Effector CD8-positive, alpha-beta T cell (primary cell): ENCODE data around the gene CLTCL1.

Source experiments
- DNase-seq: peaks from one replicate; lab custom pipeline; 2025; lab: John Stamatoyannopoulos, UW

Gene CLTCL1

DNA sequence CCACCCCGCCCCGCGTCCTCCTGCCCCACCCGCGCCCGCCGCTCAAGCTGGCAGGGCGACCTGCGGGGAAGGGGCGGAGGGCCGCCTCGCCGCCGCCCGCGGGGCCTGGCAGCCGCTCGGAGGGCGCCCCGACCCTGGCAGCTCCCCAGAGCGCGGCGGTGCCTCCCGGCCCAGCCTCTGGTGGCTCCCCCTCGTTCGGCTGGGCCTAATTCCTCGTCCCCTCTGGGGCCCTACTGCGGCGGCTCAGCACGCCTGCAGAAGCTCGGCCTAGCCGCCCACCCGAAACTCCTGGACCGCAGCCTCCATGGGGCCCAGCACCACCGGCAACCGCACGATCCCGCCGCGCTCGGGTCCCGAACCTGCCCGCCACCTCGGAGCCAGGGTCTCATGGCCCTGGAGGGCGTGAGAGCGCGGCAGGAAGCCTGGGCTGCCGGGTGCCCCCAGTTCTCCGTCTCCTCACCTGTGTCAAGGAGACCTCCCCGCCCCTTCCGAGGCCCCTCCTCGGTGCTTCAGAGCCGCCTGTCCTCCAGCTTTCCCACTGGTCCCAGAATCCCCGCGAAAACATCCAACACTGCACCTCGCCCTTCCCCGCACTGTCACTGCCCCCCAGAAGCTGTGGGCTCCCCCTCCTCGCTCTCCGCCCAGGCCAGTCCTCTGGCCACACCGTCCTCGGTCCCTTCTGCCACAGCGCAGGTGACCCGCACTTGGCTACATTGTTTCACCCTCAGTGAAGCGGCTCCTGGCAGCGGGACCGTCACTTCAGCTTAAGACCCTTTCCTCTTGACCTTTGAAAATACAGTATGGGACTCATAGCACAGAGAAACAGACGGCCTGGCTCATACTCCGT is 140.8 kb downstream of the CLTCL1 start:
- no peak for DNase-seq

DNA sequence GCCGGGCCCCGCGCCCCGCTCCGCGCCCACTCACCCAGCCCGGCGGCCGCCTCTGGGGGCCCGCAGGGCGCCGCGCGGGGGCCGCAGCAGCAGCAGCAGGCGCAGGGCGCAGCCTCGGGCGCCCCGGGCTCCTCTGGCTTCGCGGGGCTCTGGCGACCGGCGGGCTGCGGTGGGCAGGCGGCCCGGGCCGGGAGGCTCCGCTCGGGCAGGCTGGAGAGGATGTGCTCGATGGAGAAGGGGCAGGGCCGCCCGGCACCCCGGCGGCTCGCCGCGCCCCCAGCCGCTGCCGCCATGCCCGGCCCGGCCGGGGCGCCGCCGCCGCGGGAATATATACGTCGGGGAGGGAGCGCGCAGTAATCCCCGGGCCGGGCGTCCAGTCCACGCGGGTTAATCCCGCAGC is 141.5 kb downstream of the CLTCL1 start, which contains the start of gene GSC2:
Gene GSC2 (minus strand): TSS at position 302 of the 400 bp plus-strand sequence. CDS start 9 bp downstream, at position 293.
- no peak for DNase-seq

DNA sequence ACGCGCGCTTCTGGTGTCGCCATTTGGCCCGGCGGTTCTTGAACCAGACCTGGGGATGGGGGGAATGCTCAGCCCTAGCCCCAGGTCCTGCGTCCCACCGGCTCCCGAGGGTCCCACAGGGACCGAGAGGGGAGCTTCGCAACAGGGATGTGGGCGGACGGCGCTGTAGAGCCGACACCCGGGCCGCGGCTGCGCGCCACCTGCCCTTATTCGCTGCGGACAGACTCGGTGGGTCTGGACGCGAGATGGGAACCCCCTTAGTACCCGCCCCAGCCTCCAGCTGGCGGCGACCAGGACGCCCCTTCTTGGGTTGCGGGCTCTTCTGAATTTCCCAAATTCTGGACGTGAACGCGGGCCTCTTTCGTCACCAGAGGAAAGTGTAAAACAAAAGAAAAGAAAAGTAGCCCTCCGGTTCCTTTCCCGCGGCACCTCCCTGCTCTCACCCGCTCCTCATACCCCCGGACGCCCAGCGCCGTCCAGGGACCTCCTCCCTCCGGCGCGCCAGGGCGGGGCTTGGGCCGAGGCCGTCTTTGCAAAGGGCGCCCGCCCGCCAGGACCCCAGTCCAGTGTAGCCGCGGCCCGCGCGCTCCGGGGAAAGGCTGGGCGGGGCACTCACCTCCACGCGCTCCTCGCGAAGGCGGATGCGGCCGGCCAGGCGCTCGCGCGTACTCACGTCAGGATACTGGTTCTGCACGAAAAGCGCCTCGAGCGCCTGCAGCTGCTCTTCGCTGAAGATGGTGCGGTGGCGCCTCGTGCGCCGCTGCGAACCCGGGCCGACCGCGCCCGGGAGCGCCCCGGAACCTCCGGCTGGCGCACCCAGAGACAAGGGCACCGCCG is 142.3 kb downstream of the CLTCL1 start:
- no peak for DNase-seq

DNA sequence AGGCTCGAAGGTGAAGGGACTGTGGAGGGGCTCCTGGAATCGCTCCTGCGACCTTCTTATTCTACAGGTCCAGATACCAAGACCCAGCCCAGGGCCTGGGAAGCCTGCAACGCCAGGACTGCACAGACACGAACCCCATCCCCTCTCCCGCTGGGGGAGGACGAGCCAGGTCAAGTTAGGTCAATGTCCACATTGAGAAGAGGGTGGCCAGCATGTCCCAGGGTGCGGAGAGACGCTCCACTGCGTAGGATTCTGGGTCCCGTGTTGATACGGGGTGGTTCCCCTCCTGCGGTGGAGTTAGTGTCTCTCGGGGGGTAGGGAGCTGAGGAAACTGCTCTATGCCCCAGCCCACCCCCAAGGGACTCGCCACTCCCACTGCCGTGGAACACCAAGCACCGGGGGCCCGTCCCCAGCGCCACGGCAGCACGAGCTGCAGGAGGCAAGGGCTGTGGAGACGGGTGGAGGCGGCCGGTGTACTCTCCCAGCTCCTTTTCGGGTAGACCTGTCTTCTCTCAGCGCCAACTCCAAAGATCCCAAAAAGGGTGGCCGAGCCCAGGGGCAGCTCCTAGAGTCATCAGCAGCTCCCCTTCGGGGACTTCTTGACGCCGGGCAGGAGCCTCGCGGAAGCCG is 143.0 kb downstream of the CLTCL1 start:
- no peak for DNase-seq

DNA sequence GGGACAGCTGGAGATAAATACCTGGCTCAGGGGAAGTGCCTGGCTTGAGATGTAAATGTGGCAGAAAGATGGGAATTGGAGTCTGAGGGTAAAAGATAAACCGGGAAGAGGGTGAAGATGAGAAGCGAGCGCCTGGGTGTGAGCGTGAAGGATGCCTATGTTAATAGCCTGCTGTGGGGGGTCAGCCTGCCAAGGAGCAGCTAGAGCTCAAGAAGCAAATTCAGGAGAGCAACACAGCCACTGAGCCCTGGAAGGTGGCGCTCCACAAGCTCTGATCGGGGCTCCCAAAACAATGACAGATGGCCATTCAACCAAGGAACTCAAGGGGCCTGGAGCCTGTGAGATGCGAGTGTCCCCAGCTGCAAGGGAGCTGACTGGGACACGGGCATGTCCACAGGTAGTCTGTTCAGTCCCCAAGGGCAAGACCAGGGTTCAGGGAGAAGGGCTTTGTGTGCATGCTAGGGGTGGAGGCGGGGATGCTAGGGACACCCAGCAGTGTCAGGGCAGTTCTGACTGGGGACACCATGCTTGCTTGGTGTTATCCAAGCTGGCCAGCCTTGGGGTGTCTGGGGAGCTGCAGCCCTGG is 144.2 kb downstream of the CLTCL1 start:
- no peak for DNase-seq

DNA sequence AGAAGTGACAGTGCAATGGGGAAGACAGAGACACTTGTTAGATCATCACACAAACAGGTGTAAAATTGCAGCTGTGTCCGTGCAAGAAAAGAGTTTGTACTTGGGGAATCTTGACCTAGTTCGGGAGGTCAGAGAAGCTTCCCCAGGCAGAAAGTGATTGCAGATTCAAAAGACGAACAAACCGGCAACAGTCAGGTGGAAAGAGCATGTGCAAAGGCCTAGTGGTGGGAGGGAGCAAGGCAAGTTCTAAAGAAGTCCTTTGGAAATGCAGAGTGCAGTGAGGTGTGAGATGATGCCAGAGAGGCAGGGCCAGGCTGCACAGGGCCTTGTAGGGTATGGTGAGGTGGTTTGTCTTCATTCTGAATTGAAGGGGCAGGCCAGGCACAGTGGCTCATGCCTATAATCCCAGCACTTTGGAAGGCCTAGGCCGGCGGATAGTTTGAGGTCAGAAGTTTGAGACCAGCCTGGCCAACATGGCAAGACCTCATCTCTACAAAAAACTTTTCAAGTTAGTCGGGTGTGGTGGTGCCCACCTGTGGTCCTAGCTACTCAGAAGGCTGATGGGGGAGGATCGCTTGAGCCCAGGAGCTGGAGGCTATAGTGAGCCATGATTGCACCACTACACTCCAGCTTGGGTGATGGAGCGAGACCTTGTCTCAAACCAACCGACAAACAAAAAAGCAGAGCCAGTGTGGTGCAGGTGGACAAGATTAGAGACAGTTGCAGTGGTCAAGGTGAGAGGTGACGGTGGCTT is 145.1 kb downstream of the CLTCL1 start:
- no peak for DNase-seq

DNA sequence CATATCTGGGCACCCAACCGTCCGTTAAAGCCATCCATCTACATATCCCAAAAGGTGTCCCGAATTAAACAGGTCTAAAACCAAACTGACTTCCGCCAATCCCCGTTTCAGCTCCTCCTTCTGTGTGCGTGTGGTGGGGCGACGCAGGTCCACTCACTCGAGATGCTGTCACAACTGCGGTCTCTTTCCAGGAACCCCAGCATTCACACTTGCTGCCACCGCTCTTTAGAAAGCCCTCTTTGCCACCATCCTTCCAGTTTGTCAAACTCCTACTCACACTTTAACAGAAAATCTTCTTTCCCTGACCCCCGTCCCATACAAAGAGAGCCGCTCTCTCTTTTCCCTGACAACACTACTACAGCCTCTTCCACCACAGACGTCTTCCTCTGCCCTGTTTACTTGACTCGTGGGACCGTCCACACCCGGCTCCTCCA is 147.5 kb downstream of the CLTCL1 start:
- no peak for DNase-seq

DNA sequence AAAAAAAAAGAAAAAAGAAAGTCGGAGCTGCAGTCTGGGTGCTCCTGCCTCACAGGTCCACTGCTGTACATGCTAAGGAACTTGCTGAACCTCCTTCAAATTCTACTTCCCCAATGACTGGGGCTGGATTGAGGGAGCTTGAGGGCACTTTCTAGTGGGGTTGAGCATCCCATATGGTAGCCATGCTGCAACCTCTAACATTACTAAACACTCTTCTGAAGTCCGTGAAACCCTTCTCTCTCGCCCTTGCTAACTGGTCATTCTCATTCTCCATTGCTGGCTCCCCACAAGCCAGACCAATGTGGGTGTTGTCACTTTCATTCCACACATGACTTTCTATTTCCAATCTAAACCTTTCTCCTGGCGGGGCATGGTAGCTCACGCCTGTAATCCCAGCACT is 148.3 kb downstream of the CLTCL1 start:
- DNase-seq = no peak

DNA sequence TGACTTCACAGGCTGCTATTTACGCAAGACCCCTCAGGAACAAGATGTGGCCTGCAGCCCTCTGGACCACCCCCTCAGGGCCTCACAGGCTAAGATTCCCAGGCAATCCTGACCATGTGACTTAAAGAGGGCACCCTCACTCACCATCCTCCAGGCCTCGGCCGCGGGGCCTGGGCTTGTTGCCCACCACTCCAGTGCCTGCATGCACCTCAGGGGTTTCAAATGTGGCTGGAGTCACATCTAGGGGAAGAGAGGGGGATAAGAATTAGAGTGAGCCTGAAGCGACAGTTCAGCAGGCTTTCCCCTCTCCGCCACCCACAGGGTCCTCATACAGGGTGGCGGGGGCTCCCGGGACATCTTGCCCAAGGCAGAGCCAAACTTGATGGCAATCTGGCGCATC is 149.1 kb downstream of the CLTCL1 start:
- no peak for DNase-seq

DNA sequence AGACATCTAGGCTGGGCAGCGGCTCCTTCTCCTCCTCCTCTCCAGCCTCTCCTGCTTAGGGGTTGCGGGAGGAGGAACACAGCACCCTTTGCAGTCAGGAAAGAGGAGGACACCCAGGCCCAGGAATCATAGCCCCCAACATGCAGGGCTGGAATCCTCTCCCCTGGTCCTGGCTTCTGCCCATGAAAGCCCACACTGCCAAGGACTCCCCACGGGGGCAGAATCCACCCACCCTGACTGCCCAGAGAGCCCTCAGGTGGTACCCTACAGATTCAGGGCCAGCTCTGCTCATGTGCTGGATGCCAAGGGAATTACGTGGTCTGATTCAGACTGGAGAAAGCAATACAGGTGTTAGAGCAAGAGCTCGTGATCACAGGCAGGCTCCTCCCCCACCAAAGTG is 151.5 kb downstream of the CLTCL1 start:
- no peak for DNase-seq

DNA sequence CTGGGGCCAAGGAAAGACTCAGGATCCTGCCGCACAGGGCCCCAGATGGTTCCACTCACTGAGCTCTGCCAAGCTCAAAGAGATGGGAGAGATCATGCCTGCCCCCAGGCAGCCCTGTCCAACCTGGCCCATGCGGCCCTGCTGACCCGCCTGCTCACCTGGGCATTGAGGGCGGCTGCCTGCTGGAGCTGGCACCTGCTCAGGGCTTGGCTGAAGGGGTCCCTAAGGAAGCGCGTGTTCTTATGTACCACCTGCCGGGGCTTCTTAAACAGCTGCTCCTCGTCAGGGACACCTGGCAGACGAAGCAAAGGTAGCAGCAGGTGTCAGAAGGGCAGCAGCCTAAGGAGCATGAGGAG is 152.5 kb downstream of the CLTCL1 start:
- DNase-seq = no peak

DNA sequence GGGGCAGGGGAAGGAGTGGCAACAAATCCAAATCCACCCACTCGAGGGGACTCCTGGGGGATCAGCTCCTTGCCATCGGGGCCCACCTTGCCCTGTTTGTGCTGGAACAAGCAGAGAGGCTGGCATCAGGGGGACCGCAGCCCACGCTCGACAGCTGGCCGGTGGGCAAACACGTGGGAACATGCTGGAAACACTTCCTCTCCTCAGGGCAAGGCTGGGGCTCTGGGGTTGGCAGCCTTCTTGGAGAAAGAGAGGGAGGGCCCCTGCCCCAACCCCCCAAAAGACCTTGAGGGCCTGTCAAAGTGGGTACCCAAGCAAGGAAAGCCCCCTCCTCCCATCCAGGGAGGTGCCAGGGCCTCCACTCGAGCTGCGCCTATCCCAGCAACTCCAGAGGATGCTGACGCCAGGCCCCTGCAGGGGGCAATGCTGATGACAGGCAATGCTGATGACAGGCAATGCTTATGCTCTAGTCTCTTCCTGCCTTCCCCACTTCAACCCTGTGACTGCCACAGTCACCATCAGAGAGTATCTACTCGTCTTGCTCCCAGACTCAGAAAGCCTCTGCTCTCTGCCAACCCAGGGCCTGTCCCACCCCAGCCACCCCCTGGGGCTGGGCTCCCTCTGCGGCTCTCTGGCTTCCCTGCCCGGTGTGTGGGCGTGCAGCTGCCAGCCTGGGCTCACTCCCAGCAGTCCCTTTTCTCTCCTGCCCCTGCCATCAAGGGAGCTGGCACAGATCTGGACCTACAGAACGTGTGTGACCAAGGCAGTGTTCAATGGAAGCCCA is 153.1 kb downstream of the CLTCL1 start:
- DNase-seq = no peak

DNA sequence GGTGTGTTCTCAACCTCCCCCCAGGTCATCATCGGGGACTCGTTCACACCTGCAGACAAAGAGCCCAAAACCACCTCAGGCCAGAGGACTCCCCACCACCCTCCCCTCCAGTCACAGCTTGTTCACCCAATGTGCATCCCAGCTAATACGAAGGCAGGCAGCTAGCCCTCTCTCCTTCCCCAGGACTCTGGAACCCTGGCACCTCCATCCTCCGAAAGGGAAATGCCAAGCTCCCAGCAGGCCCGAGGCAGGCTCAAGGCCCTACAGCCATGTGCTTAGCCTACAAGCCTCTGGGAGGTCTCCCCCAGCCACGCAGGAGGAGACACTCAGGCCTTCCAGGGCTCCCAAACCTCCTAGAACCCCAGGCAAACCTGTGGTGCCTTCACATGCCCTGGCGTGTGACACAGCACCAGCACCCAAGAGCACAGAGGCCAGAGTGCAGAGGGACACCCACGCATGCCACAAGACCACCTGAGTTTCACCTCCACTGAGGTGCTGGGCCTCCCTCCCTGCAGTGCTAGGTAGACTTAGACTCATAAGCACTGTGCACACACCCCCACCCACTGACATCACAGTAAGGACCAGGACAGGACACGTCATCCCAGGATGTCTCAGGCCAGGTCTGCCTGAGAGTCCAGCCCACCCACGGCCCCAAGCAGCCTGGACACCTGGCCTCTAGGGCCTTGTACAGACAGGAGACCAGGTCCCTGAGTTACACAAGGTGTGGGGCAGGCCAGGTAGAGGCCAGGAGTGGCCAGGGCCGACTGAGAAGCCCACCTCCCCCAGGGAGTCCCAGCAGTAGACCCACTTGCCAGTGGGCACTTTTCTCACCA is 153.9 kb downstream of the CLTCL1 start:
- DNase-seq = no peak

DNA sequence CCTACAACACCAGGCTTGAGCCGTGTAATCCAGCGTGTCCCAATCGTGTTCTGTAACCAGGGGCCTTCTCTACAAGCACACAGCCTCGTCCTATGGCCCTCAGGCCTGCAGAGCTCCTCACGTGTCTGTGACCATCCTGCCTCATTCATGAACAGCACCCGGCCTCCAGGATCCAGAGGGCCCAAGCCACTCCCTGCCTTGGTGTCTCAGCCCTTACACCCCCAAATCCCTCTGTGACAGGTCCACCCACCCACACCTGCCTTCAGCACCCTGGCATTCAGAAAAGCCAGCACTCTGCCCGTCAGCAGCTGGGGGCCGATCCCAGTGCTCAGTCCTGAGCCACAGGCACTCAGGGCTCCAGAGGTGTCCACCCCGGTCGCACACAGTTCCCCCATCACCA is 154.6 kb downstream of the CLTCL1 start:
- no peak for DNase-seq

DNA sequence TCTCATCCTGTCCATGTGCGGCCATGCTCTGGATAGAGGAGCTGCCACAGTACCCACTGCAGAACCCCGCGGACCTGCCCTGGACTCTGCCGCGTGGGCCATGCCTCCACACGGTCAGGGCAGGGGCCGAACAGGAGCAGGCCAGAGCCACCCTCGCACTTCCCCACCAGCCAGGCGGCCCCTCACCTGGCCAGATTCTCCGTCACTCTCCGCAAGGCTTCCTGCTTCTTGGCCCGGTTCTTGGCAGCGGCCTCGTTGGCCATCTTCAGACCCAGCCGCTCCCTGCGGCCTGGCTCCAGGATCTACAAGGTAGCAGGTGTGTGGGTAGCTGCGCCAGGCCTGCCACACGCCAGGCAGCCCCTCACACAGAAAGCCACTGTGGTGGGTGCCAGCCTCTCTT is 156.6 kb downstream of the CLTCL1 start:
- DNase-seq = no peak

DNA sequence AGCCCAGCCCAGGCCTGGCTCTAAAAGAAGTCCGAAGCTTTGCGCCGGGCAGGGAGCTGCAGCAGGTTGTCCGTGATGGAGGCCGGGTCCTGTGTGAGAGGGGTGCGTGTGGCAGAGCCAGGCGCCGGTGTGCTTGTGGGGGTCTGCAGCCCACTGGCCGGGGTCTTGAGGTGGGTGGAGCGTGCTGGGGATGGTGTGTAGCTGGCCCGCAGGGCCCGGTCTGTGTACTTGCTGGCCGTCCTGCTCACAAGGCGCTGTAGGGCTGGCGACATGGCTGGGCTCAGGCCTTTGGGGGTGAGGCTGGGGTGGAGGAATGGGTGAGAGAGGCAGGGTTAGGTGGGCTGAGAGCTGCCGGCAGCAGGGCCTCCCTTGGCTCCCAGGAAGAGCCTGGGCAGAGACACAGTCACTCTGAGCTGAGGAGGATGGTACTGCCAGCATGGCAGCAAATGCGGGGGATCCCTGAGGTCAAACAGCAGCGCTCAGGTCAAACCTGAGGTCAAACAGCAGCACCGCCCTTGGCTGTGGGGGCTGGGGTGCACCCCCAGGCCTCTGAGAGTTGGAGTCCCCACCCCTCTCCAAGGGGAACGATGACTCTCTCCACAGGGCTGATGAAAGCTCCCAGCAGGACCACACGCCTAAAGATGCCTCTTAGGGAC is 157.2 kb downstream of the CLTCL1 start:
- DNase-seq = no peak

DNA sequence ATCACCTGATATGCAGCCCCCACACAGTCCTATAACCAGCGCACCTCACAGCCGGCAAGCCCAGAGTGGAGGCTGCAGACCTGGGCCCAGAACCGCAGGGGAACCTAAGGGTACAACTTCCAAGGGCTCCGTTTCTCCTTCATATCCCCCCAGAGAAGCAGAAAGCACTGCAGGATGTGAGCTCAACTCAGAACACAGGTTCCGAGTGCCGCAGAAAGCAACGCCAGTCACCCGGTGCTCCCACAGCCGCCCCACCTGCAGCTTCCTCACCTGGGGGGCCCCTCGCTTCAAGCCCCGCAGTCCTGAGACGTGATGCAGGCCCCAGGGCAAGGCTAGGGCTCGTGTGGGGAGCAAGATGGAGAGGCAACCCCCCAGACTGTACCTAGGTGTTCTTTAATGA is 158.0 kb downstream of the CLTCL1 start:
- DNase-seq = no peak

DNA sequence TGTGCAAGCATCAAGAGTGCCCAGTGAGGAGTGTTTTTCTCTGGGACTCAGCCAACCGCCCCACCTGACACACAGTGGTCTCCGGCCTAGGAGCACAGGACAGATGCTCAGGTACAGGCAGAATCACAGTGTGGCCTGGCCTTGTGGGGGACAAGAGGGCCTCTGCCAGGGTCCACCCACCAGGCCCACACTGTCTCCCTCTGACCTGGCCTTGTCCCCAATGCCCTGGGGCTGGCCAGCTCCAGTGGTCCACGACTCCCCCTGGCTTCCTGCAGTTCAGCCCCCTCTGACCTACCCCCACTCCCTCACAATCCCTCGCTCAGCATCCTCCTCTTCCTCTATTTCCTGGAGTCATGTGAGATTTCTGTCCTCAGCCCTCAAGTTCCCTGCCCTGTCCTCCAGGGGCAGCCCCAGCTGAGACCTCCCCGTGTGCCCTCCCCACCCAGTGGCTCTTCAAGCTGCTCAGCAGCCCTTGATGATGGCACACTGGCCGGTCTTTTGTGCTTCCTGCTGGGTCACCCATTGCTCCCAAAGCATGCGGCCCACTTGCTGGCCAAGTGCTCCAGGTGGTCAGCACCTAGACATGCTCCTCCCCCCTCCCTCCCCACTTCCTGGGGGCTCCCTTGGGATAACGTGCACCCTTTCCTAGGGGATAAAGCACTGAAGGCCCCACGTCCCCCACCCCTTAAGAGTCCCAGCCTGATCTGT is 158.7 kb downstream of the CLTCL1 start:
- no peak for DNase-seq

DNA sequence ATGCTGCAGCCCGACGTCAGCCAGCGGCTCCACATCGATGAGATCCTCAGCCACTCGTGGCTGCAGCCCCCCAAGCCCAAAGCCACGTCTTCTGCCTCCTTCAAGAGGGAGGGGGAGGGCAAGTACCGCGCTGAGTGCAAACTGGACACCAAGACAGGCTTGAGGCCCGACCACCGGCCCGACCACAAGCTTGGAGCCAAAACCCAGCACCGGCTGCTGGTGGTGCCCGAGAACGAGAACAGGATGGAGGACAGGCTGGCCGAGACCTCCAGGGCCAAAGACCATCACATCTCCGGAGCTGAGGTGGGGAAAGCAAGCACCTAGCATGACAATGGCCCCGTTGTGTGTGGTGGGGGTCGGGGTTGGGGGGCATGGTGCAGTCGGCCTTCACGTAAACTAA is 159.4 kb downstream of the CLTCL1 start:
- DNase-seq = no peak
